GM12892 (cell line): Measurements from ENCODE around the gene PELI3.
A peak's percentile ranks its signal among the peaks of the same experiment; 100 is the strongest.

Experiments
- POLR2A ChIP-seq: IDR thresholded peaks from 2 replicates; pipeline ENCODE4 v1.6.1; 2011; ENCODE audit warnings: low read depth, low read length, control low read depth
- POLR2AphosphoS5 ChIP-seq: IDR thresholded peaks from 2 replicates; pipeline ENCODE4 v1.6.1; 2011; ENCODE audit warnings: low read depth, low read length, control low read depth
- TAF1 ChIP-seq: IDR thresholded peaks from 2 replicates; pipeline ENCODE4 v1.6.1; 2011; ENCODE audit warnings: low read depth, mild to moderate bottlenecking, control low read depth, low read length, borderline replicate concordance

- TF ChIP-seq POLR2AphosphoS5: peak; percentile 91
- peak; percentile 91 for TF ChIP-seq POLR2A
- peak; percentile 26; the same call in 1 of the 2 replicates for TF ChIP-seq TAF1
Observed at GRCh38 chr11:66480117-66480938, 13.6 kb downstream of the PELI3 start, which contains the start of gene DPP3.
